Tibial nerve (tissue), 4 donors: ENCODE data around the gene HES5.

ENCODE experiments used
- EP300 ChIP-seq, 2 donors: sonication (generic); formaldehyde crosslinking; IDR thresholded peaks; one replicate each; pipeline ENCODE4 v1.6.1; 2017; ENCODE audit warnings: antibody characterized with exemption in 2 of 2, mild to moderate bottlenecking in 1 of 2
- POLR2A ChIP-seq, 2 donors: fragments of 450-650 bp; IDR thresholded peaks; one replicate each; pipeline ENCODE4 v1.6.1; 2017; ENCODE audit warnings: antibody characterized with exemption in 2 of 2, mild to moderate bottlenecking in 2 of 2, moderate library complexity in 2 of 2
- TF ChIP-seq, protein P1 (sequence below), 5 experiments: fragments of 200-600 bp in 3 of 5; fragments of 450-650 bp in 2 of 5; sonication (generic) in 3 of 5; IDR thresholded peaks; one replicate each; pipeline ENCODE4 v1.5.1; 2016 to 2019; ENCODE audit warnings: antibody characterized with exemption in 5 of 5, mild to moderate bottlenecking in 3 of 5, moderate library complexity in 2 of 5

DNA sequence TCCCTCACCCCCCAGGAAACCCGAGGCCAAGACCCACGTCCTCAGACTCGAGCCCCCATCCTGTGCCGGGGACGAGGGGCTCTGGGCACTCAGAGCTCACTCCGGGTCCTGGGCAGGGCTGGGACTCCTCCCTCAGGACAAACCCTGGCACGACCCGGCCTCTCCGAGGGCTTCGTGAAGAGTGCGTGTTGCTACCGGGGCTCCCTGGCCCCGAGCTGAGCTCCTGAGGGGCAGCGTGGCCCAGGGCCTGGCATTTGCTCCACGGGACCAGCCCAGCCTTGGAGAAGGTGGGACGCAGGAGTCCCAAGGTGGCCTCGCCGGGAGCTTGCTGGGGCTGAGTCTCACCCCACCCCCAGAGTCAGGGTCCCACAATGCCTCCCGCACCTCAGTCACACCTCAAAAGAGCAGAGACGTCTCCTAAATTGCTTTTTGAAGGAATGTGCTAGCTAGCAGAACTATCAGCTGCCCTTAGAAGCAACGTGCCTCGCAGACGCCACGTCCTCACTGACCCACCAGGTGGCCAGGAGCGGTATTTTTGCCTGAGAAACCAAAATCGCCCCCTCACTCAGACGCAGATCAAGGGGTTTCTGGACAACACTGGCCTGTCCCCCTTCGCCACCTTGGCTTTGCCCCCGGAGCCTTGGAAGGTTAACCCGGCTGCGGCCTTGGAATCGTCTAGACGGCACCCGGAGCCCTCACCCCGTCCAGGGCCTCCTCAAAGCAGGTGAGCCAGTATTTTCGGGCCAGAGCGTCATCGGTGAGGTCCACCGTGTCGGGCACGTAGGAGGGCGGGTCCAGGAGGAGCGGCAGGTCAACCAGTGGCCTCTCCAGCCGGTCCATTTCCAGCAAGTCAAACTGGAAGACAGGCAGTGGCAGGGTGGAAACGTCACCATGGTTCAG, 14.9 kb downstream of the HES5 start:
- TF ChIP-seq, protein P1, sequence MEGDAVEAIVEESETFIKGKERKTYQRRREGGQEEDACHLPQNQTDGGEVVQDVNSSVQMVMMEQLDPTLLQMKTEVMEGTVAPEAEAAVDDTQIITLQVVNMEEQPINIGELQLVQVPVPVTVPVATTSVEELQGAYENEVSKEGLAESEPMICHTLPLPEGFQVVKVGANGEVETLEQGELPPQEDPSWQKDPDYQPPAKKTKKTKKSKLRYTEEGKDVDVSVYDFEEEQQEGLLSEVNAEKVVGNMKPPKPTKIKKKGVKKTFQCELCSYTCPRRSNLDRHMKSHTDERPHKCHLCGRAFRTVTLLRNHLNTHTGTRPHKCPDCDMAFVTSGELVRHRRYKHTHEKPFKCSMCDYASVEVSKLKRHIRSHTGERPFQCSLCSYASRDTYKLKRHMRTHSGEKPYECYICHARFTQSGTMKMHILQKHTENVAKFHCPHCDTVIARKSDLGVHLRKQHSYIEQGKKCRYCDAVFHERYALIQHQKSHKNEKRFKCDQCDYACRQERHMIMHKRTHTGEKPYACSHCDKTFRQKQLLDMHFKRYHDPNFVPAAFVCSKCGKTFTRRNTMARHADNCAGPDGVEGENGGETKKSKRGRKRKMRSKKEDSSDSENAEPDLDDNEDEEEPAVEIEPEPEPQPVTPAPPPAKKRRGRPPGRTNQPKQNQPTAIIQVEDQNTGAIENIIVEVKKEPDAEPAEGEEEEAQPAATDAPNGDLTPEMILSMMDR (IDR thresholded peaks at IDR 0.05), result no peak
- TF ChIP-seq EP300 (IDR thresholded peaks at IDR 0.05) (no peak), POLR2A (IDR thresholded peaks at IDR 0.05) (no peak)
